ENCODE results near the gene ADIRF. TPM values are rescaled to one million over a fixed set of nuclear protein-coding genes. Genes with fewer than 3 reads are reported as not detected.

Gene ADIRF
- total and polyA plus RNA-seq, 9 of the 15 experiments (the other 6 are each of a cell fraction or from before 2014, with no cell fraction given) = 0.08 TPM; not detected in 8

DNA sequence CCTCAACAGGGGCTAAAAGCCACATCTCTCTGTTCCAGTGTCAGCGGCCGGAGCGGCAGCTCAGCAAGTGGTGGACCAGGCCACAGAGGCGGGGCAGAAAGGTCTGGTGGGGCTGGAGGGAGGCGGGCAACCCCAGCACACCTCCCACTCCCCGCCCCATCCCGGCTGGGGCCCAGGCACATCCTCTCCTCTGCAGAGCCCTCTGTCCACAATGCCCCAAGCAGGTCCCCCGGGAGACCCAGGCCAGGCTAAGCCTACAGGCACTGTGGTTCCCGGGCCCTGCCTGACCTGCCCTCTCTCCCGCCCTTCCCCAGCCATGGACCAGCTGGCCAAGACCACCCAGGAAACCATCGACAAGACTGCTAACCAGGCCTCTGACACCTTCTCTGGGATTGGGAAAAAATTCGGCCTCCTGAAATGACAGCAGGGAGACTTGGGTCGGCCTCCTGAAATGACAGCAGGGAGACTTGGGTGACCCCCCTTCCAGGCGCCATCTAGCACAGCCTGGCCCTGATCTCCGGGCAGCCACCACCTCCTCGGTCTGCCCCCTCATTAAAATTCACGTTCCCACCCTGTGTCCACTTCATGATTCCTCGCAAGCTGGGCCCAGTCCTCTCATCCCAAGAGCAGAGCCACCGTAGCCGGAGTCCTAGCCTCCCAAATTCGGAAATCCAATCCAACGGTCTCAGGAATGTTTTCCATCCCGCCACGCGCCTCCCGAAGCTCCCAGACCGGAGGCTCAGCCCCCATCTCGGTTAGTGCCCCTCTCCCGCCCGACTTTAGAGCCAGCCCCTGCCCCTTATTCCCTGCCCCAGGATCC is 2.1 kb downstream of the ADIRF start:
- no peak for TF ChIP-seq RFX7 (CRISPR knock-in tag; IDR thresholded peaks at IDR 0.05)
- TF ChIP-seq KDM5B (IDR thresholded peaks at IDR 0.05; ENCODE audit: insufficient replicate concordance, low read depth, low read length) = no peak
- in situ Hi-C loops (cut with MboI) = no loop called here
- no peak for DNase-seq (ENCODE audit: extremely low read depth in 1 of 4, low spot score in 3 of 4)
- CTCF ChIA-PET (ENCODE audit: low intra/inter-chr PET ratio) = no interaction called here
- Histone ChIP-seq H3K9me3 (replicated peaks; ENCODE audit: control insufficient read depth, insufficient read depth, low read depth, low read length) (no peaks in the 10 kb centered on the region), H3K9me1 (ENCODE audit: control insufficient read depth, insufficient read depth, low read length) (no peaks in the 10 kb centered on the region), H3K4me3 (no peak overlapping the region), H3K27ac (ENCODE audit: extremely low read depth, low read depth, low read length) (no peak overlapping the region), H3K9ac (ENCODE audit: insufficient read depth in 1 of 2, low read depth in 2 of 2, low read length in 2 of 2) (no peak overlapping the region), H3K79me2 (ENCODE audit: control insufficient read depth, insufficient read depth, low read length) (no peaks in the 10 kb centered on the region), H3K36me3 (ENCODE audit: control insufficient read depth, insufficient read depth, low read length) (no peaks in the 10 kb centered on the region), H3K4me1 (replicated peaks in 1 of 2; ENCODE audit: control insufficient read depth in 2 of 2, insufficient read depth in 2 of 2, low read length in 2 of 2) (peaks cover 9 to 19% of the 10 kb centered on the region in 2 experiments; a peak in 4 of 5 replicates), H3K27me3 (ENCODE audit: control insufficient read depth in 2 of 2, insufficient read depth in 2 of 2, low read length in 2 of 2) (no peaks in the 10 kb centered on the region), H2AFZ (ENCODE audit: low read depth, low read length) (no peak overlapping the region), H4K20me1 (replicated peaks; ENCODE audit: control insufficient read depth, insufficient read depth, low read length) (no peaks in the 10 kb centered on the region), H3K4me2 (ENCODE audit: insufficient read depth, low read length) (no peak overlapping the region)
- 76% methylated on average over 20 of the region's 30 CpGs for WGBS (ENCODE audit: insufficient coverage, low coverage, missing lambda C conversion rate)
- intact Hi-C loops (cut with micrococcal nuclease) = no loop called here
- ATAC-seq = no peak
- POLR2A ChIA-PET = interaction anchor here (0.8 to 2.0 kb wide), 3 partner anchors 8 to 11 kb away, joined by 4 read pairs; no protein-coding TSS in a partner anchor
- no TSS peak for BruUV-seq (replicated peaks)
- FAIRE-seq = no peak

DNA sequence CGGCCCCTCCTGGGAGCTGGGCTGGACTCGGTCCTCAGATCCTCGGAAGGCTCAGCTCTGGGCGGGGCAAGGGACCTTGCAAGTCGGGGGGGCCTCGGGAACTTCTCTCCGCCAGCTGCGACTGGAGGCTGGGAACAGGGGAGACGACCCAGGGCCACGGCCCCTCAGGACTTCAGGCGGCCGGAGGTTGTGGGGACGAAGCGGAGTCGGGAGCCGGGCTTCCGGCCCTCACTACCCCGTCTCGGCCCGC is 2.6 kb downstream of the ADIRF start:
- 73% methylated on average over 2 of the region's 20 CpGs for WGBS (ENCODE audit: insufficient coverage, low coverage, missing lambda C conversion rate)
- in situ Hi-C loops (cut with MboI) = no loop called here
- Histone ChIP-seq H3K79me2 (ENCODE audit: control insufficient read depth, insufficient read depth, low read length) (no peaks in the 10 kb centered on the region), H3K9me1 (ENCODE audit: control insufficient read depth, insufficient read depth, low read length) (no peaks in the 10 kb centered on the region), H3K9ac (ENCODE audit: insufficient read depth in 1 of 2, low read depth in 2 of 2, low read length in 2 of 2) (no peak overlapping the region), H3K9me3 (replicated peaks; ENCODE audit: control insufficient read depth, insufficient read depth, low read depth, low read length) (no peaks in the 10 kb centered on the region), H4K20me1 (replicated peaks; ENCODE audit: control insufficient read depth, insufficient read depth, low read length) (no peaks in the 10 kb centered on the region), H3K36me3 (ENCODE audit: control insufficient read depth, insufficient read depth, low read length) (no peaks in the 10 kb centered on the region), H3K27ac (ENCODE audit: extremely low read depth, low read depth, low read length) (no peak overlapping the region), H3K4me3 (no peak overlapping the region), H3K4me1 (replicated peaks in 1 of 2; ENCODE audit: control insufficient read depth in 2 of 2, insufficient read depth in 2 of 2, low read length in 2 of 2) (peaks cover 9 to 19% of the 10 kb centered on the region in 2 experiments; a peak in 4 of 5 replicates), H3K4me2 (ENCODE audit: insufficient read depth, low read length) (no peak overlapping the region), H2AFZ (ENCODE audit: low read depth, low read length) (no peak overlapping the region), H3K27me3 (ENCODE audit: control insufficient read depth in 2 of 2, insufficient read depth in 2 of 2, low read length in 2 of 2) (no peaks in the 10 kb centered on the region)
- ChIA-PET POLR2A (no interaction called here), CTCF (ENCODE audit: low intra/inter-chr PET ratio) (no interaction called here)
- intact Hi-C loops (cut with micrococcal nuclease) = no loop called here
- FAIRE-seq (no peak), ATAC-seq (no peak), DNase-seq (ENCODE audit: extremely low read depth in 1 of 4, low spot score in 3 of 4) (no peak)
- BruUV-seq (replicated peaks) = no TSS peak
- TF ChIP-seq ZBTB17 (CRISPR knock-in tag; IDR thresholded peaks at IDR 0.05) (no peak), ZNF140 (CRISPR knock-in tag; IDR thresholded peaks at IDR 0.05) (no peak), TEAD4 (IDR thresholded peaks at IDR 0.05; ENCODE audit: low read length) (no peak), TEAD4 (CRISPR knock-in tag; IDR thresholded peaks at IDR 0.05; ENCODE audit: borderline replicate concordance) (no peak), EHMT2 (IDR thresholded peaks at IDR 0.05) (no peak), MAZ (CRISPR knock-in tag; conservative IDR thresholded peaks at IDR 0.05 in 1 of 2, IDR thresholded peaks at IDR 0.05 in 1 of 2) (no peak), COPS2 (conservative IDR thresholded peaks at IDR 0.05) (no peak), RFX7 (CRISPR knock-in tag; IDR thresholded peaks at IDR 0.05) (no peak), SIX5 (IDR thresholded peaks at IDR 0.05; ENCODE audit: borderline replicate concordance in 1 of 2, insufficient read depth in 1 of 2, low read depth in 1 of 2, low read length in 2 of 2) (no peak), ZKSCAN3 (CRISPR knock-in tag; IDR thresholded peaks at IDR 0.05) (no peak), RBM22 (IDR thresholded peaks at IDR 0.05; ENCODE audit: low read depth, low read length, poor library complexity, severe bottlenecking) (no peak)
- TF ChIP-seq, protein P1, sequence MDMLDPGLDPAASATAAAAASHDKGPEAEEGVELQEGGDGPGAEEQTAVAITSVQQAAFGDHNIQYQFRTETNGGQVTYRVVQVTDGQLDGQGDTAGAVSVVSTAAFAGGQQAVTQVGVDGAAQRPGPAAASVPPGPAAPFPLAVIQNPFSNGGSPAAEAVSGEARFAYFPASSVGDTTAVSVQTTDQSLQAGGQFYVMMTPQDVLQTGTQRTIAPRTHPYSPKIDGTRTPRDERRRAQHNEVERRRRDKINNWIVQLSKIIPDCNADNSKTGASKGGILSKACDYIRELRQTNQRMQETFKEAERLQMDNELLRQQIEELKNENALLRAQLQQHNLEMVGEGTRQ (CRISPR knock-in tag; IDR thresholded peaks at IDR 0.05) = no peak
- TF ChIP-seq, protein P2, sequence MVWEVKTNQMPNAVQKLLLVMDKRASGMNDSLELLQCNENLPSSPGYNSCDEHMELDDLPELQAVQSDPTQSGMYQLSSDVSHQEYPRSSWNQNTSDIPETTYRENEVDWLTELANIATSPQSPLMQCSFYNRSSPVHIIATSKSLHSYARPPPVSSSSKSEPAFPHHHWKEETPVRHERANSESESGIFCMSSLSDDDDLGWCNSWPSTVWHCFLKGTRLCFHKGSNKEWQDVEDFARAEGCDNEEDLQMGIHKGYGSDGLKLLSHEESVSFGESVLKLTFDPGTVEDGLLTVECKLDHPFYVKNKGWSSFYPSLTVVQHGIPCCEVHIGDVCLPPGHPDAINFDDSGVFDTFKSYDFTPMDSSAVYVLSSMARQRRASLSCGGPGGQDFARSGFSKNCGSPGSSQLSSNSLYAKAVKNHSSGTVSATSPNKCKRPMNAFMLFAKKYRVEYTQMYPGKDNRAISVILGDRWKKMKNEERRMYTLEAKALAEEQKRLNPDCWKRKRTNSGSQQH (CRISPR knock-in tag; IDR thresholded peaks at IDR 0.05) = no peak

Measured in K562 (cell line).